Uterus (tissue), 4 donors: ENCODE data around the gene ABCA12. TPM values are rescaled to one million over a fixed set of nuclear protein-coding genes. Genes with fewer than 3 reads are reported as not detected.

ENCODE experiments used
- DNase-seq, 2 donors: peaks; one replicate each; pipeline ENCODE4 v3.0.0-alpha.2; 2019 to 2020
- H3K27ac ChIP-seq, 2 donors: fragments of 200-600 bp; sonication (generic); 1 replicate in 1 of 2; 2 replicates in 1 of 2; pipeline ENCODE4 v1.5.1; 2016 to 2018
- H3K27me3 ChIP-seq, 2 donors: fragments of 200-600 bp; sonication (generic); one replicate each; pipeline ENCODE4 v1.5.1; 2018 to 2019; ENCODE audit warnings: control low read depth in 1 of 2
- H3K36me3 ChIP-seq, 2 donors: fragments of 200-600 bp; sonication (generic); one replicate each; pipeline ENCODE4 v1.5.1; 2019; ENCODE audit warnings: control low read depth in 1 of 2
- H3K4me1 ChIP-seq, 2 donors: fragments of 200-600 bp; sonication (generic); one replicate each; pipeline ENCODE4 v1.5.1; 2018 to 2019; ENCODE audit warnings: control low read depth in 1 of 2
- H3K4me3 ChIP-seq, 2 donors: fragments of 200-600 bp; sonication (generic); 1 replicate in 1 of 2; 2 replicates in 1 of 2; pipeline ENCODE4 v1.5.1; 2018 to 2019; ENCODE audit warnings: mild to moderate bottlenecking in 1 of 2
- H3K9me3 ChIP-seq, 2 donors: fragments of 200-600 bp; sonication (generic); one replicate each; pipeline ENCODE4 v1.5.1; 2019; ENCODE audit warnings: control low read depth in 1 of 2
- POLR2A ChIP-seq, 2 donors: fragments of 450-650 bp; IDR thresholded peaks; one replicate each; pipeline ENCODE4 v1.6.1; 2016; ENCODE audit warnings: antibody characterized with exemption in 2 of 2, mild to moderate bottlenecking in 1 of 2, moderate library complexity in 1 of 2
- intact Hi-C: fragments of 100-400 bp; cut with DNase I; formaldehyde crosslinking; loops from one replicate; pipeline ENCODE4 v1.15.1; 2023; ENCODE audit warnings: low total_unique reads
- total RNA-seq, 4 donors: library from RNA; depleted of rRNA in 3 of 4; stranded (reverse); fragments of >200 nt in 3 of 4; gene quantifications; one replicate each; pipeline versions ENCODE4 v1.1.0 to v1.2.4, GENCODE V29; 2014 to 2023
- TF ChIP-seq, protein P1 (sequence below), 4 experiments: fragments of 200-600 bp in 2 of 4; fragments of 450-650 bp in 2 of 4; sonication (generic) in 2 of 4; IDR thresholded peaks; one replicate each; pipeline ENCODE4 v1.5.1; 2016 to 2019; ENCODE audit warnings: antibody characterized with exemption in 4 of 4, mild to moderate bottlenecking in 2 of 4, moderate library complexity in 1 of 4
- donor health status: DM: yes; HTN: yes; CAD: no.

ABCA12 gene
- total RNA-seq, 4 donors from 2014 or later, result 0.14 TPM; not detected in 3

DNA sequence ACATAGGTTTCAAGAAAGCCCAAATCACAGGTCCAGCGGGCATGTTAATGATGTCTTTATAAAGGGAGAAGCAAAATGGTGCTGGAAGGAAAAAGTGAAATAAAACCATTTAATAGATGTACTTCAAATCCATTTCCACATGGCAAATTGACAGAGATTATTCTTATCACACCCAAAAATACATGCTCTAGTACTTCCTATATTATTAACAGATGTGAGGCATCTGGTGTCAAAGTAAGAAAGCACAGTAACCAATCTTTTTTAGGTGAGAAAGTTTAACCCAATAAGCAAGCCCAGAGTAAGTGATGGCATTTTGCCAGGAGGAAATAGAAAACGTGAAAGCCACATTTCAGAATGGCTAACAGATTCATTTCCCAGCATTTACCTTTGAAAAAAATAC, 128.0 kb downstream of the ABCA12 start:
- intact Hi-C loops, result no loop called here
- no peak overlapping the region for H3K4me3 ChIP-seq
- no peaks in the 10 kb centered on the region for H3K36me3 ChIP-seq
- TF ChIP-seq POLR2A (IDR thresholded peaks at IDR 0.05), result no peak
- TF ChIP-seq, protein P1, sequence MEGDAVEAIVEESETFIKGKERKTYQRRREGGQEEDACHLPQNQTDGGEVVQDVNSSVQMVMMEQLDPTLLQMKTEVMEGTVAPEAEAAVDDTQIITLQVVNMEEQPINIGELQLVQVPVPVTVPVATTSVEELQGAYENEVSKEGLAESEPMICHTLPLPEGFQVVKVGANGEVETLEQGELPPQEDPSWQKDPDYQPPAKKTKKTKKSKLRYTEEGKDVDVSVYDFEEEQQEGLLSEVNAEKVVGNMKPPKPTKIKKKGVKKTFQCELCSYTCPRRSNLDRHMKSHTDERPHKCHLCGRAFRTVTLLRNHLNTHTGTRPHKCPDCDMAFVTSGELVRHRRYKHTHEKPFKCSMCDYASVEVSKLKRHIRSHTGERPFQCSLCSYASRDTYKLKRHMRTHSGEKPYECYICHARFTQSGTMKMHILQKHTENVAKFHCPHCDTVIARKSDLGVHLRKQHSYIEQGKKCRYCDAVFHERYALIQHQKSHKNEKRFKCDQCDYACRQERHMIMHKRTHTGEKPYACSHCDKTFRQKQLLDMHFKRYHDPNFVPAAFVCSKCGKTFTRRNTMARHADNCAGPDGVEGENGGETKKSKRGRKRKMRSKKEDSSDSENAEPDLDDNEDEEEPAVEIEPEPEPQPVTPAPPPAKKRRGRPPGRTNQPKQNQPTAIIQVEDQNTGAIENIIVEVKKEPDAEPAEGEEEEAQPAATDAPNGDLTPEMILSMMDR (IDR thresholded peaks at IDR 0.05), result no peak
- DNase-seq, result no peak
- H3K27ac ChIP-seq, result no peak overlapping the region
- H3K27me3 ChIP-seq, result no peaks in the 10 kb centered on the region
- no peaks in the 10 kb centered on the region for H3K4me1 ChIP-seq
- H3K9me3 ChIP-seq, result no peaks in the 10 kb centered on the region

GRCh38 chr2:215003001-215003400, 135.4 kb downstream of the ABCA12 start:
- DNase-seq, result no peak
- Histone ChIP-seq H3K4me1 (no peaks in the 10 kb centered on the region), H3K27me3 (no peaks in the 10 kb centered on the region), H3K27ac (no peak overlapping the region), H3K4me3 (no peak overlapping the region), H3K9me3 (no peaks in the 10 kb centered on the region), H3K36me3 (no peaks in the 10 kb centered on the region)
- TF ChIP-seq, protein P1 (IDR thresholded peaks at IDR 0.05), result no peak
- TF ChIP-seq POLR2A (IDR thresholded peaks at IDR 0.05), result no peak
- intact Hi-C loops, result no loop called here

DNA sequence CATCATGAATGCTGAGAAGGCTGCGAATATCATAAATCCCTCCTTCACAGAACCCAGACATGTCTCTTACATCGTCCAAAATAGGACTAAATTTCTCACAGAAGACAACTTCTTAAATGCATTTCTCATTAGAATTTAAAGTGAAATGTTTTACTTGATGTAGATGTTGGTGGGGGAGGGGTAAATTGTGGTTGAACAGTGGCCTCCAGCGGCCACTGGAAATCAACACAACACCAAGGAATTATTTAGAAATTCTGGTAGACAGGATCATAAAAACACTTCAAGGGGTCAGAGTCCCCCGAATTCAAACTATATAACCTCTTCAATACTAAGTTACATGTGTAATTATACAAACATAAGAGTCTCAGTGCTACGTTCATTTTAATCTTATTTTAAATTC, 135.9 kb downstream of the ABCA12 start:
- no peaks in the 10 kb centered on the region for H3K9me3 ChIP-seq
- no peaks in the 10 kb centered on the region for H3K27me3 ChIP-seq
- intact Hi-C loops, result no loop called here
- H3K4me1 ChIP-seq, result no peaks in the 10 kb centered on the region
- no peak for DNase-seq
- H3K27ac ChIP-seq, result no peak overlapping the region
- H3K36me3 ChIP-seq, result no peaks in the 10 kb centered on the region
- TF ChIP-seq POLR2A (IDR thresholded peaks at IDR 0.05), result no peak
- TF ChIP-seq, protein P1 (IDR thresholded peaks at IDR 0.05), result peak in 2 of 4 experiments; percentile 28 to 34
- H3K4me3 ChIP-seq, result no peak overlapping the region

DNA sequence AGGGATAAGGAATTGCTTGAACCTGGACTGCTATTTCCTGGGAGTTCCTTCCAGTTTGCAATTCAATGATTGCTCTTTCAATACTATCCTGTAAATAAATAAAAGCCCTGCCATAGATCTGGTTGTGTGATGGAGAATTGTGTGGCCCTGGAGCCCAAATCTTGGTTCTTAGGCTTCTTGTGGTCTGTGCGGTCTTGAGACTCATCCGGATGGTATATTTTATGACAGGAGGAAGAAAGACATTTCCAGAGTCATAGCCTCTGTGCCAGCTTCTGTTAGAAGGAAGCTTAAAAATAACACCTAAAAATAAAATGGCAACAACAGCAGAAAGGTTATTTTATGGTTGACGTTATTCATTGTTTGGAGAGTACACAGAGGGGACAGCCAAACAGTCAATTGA, 137.7 kb downstream of the ABCA12 start:
- DNase-seq, result no peak
- Histone ChIP-seq H3K4me1 (no peaks in the 10 kb centered on the region), H3K4me3 (no peak overlapping the region), H3K27ac (no peak overlapping the region), H3K36me3 (no peaks in the 10 kb centered on the region), H3K27me3 (no peaks in the 10 kb centered on the region), H3K9me3 (no peaks in the 10 kb centered on the region)
- no peak for TF ChIP-seq POLR2A (IDR thresholded peaks at IDR 0.05)
- TF ChIP-seq, protein P1 (IDR thresholded peaks at IDR 0.05), result no peak
- intact Hi-C loops, result no loop called here

GRCh38 chr2:214995926-214996670, 142.3 kb downstream of the ABCA12 start:
- intact Hi-C loops, result no loop called here
- Histone ChIP-seq H3K4me3 (no peak overlapping the region), H3K9me3 (no peaks in the 10 kb centered on the region), H3K4me1 (no peaks in the 10 kb centered on the region), H3K27me3 (no peaks in the 10 kb centered on the region), H3K36me3 (no peaks in the 10 kb centered on the region), H3K27ac (no peak overlapping the region)
- TF ChIP-seq, protein P1 (IDR thresholded peaks at IDR 0.05), result no peak
- no peak for TF ChIP-seq POLR2A (IDR thresholded peaks at IDR 0.05)
- no peak for DNase-seq
